A673 (cell line): ENCODE results near the gene NPAS2.

Source experiments
- EZH2 ChIP-seq: fragments of 200-600 bp; sonication (generic); IDR thresholded peaks from 2 replicates; pipeline ENCODE4 v1.6.1; 2017; ENCODE audit warnings: borderline replicate concordance, low read depth, mild to moderate bottlenecking, mixed read lengths, antibody characterized with exemption, low read length; ENCODE audit not compliant: poor library complexity, severe bottlenecking
- TF ChIP-seq, protein P1 (sequence below): fragments of 300-800, 200-600 bp; sonication (generic); conservative IDR thresholded peaks from 2 replicates; pipeline ENCODE4 v1.5.1; 2017; ENCODE audit warnings: low read depth, mild to moderate bottlenecking, antibody characterized with exemption, low read length, moderate library complexity, mixed read lengths

DNA sequence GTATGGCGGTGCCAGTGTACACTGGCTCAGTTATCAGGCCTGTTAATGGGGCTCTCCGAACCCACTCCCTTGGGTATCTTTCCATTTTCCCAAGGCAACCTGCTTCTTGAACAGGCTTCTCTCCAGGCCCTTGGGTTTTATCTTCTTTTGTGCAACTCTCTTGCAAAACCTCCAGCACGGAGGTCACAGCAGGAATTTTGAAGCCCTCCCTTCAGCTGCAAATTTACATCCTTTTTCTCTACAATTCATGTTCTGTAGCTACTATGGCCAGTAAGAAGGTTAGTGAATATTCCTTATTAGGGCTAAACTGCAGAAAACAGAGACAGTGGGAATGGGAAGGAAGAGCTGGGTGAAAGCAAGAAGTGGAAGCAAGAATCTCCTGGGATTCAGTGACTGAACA, 10.4 kb upstream of the NPAS2 start:
- TF ChIP-seq, protein P1, sequence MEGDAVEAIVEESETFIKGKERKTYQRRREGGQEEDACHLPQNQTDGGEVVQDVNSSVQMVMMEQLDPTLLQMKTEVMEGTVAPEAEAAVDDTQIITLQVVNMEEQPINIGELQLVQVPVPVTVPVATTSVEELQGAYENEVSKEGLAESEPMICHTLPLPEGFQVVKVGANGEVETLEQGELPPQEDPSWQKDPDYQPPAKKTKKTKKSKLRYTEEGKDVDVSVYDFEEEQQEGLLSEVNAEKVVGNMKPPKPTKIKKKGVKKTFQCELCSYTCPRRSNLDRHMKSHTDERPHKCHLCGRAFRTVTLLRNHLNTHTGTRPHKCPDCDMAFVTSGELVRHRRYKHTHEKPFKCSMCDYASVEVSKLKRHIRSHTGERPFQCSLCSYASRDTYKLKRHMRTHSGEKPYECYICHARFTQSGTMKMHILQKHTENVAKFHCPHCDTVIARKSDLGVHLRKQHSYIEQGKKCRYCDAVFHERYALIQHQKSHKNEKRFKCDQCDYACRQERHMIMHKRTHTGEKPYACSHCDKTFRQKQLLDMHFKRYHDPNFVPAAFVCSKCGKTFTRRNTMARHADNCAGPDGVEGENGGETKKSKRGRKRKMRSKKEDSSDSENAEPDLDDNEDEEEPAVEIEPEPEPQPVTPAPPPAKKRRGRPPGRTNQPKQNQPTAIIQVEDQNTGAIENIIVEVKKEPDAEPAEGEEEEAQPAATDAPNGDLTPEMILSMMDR, result no peak
- no peak for TF ChIP-seq EZH2
